ENCODE measurements around the gene MRPL3. TPM values are rescaled to one million over a fixed set of nuclear protein-coding genes. Genes with fewer than 3 reads are reported as not detected.

The MRPL3 gene
- total RNA-seq, 2 experiments from 2014 or later, result 36.0 to 37.6 TPM

- Mint-ChIP-seq H3K27ac (no peak overlapping the region), H3K4me1 (ENCODE audit: low read depth) (no peaks in the 10 kb centered on the region), H3K27me3 (peaks cover 48% of the 10 kb centered on the region), H3K4me3 (no peak overlapping the region), H3K36me3 (ENCODE audit: low read depth) (no peaks in the 10 kb centered on the region), H3K9me3 (no peaks in the 10 kb centered on the region)
- Histone ChIP-seq H3K4me3 (ENCODE audit: low read length) (no peak overlapping the region), H3K9me3 (ENCODE audit: control insufficient read depth in 1 of 2, insufficient read depth in 1 of 2, low read length in 2 of 2) (no peaks in the 10 kb centered on the region), H3K27me3 (ENCODE audit: control insufficient read depth in 1 of 2, insufficient read depth in 2 of 2, low read length in 2 of 2) (peaks cover 1 to 12% of the 10 kb centered on the region in 2 experiments), H3K4me1 (ENCODE audit: insufficient read depth, low read length) (no peaks in the 10 kb centered on the region), H3K36me3 (ENCODE audit: insufficient read depth, low read length) (no peaks in the 10 kb centered on the region), H3K27ac (ENCODE audit: low read depth in 1 of 2, low read length in 2 of 2) (no peak overlapping the region)
- intact Hi-C loops (cut with DNase I, micrococcal nuclease), result no loop called here
- no peak for TF ChIP-seq CTCF (IDR thresholded peaks at IDR 0.05)
- no peak for DNase-seq
- ATAC-seq (ENCODE audit: poor library complexity), result no peak
- ChIA-PET POLR2A (no interaction called here), CTCF (no interaction called here)
These were observed 41.8 kb upstream of the MRPL3 start for GRCh38 chr3:131544557-131544956.

GRCh38 chr3:131543714-131544113 lies 40.9 kb upstream of the MRPL3 start:
- no peak overlapping the region for H3K4me3 Mint-ChIP-seq
- CTCF ChIA-PET, result no interaction called here

GRCh38 chr3:131541288-131541687 lies 38.5 kb upstream of the MRPL3 start:
- no peaks in the 10 kb centered on the region for H3K9me3 ChIP-seq (ENCODE audit: control insufficient read depth in 1 of 2, insufficient read depth in 1 of 2, low read length in 2 of 2)
- no peak overlapping the region for H3K4me3 ChIP-seq (ENCODE audit: low read length)
- no peak for ATAC-seq (ENCODE audit: poor library complexity)
- H3K27me3 Mint-ChIP-seq, result peaks cover 55% of the 10 kb centered on the region
- CTCF ChIA-PET, result no interaction called here
- no peak overlapping the region for H3K27ac Mint-ChIP-seq
- TF ChIP-seq CTCF (IDR thresholded peaks at IDR 0.05), result no peak
- no peak overlapping the region for H3K27ac ChIP-seq (ENCODE audit: low read depth in 1 of 2, low read length in 2 of 2)
- intact Hi-C loops (cut with DNase I, micrococcal nuclease), result no loop called here
- no peak for DNase-seq
- H3K9me3 Mint-ChIP-seq, result no peaks in the 10 kb centered on the region
- H3K4me3 Mint-ChIP-seq, result no peak overlapping the region
- POLR2A ChIA-PET, result no interaction called here
- H3K36me3 ChIP-seq (ENCODE audit: insufficient read depth, low read length), result no peaks in the 10 kb centered on the region
- H3K4me1 Mint-ChIP-seq (ENCODE audit: low read depth), result no peaks in the 10 kb centered on the region
- no peaks in the 10 kb centered on the region for H3K27me3 ChIP-seq (ENCODE audit: control insufficient read depth in 1 of 2, insufficient read depth in 2 of 2, low read length in 2 of 2)
- no peaks in the 10 kb centered on the region for H3K4me1 ChIP-seq (ENCODE audit: insufficient read depth, low read length)
- no peaks in the 10 kb centered on the region for H3K36me3 Mint-ChIP-seq (ENCODE audit: low read depth)

More at GRCh38 chr3:131543714-131544113, 40.9 kb upstream of the MRPL3 start:
- intact Hi-C loops (cut with DNase I, micrococcal nuclease), result no loop called here
- Histone ChIP-seq H3K36me3 (ENCODE audit: insufficient read depth, low read length) (no peaks in the 10 kb centered on the region), H3K9me3 (ENCODE audit: control insufficient read depth in 1 of 2, insufficient read depth in 1 of 2, low read length in 2 of 2) (no peaks in the 10 kb centered on the region), H3K4me3 (ENCODE audit: low read length) (no peak overlapping the region), H3K27ac (ENCODE audit: low read depth in 1 of 2, low read length in 2 of 2) (no peak overlapping the region), H3K27me3 (ENCODE audit: control insufficient read depth in 1 of 2, insufficient read depth in 2 of 2, low read length in 2 of 2) (peaks cover 0 to 12% of the 10 kb centered on the region in 2 experiments), H3K4me1 (ENCODE audit: insufficient read depth, low read length) (no peaks in the 10 kb centered on the region)
- H3K9me3 Mint-ChIP-seq, result no peaks in the 10 kb centered on the region
- ATAC-seq (ENCODE audit: poor library complexity), result no peak
- POLR2A ChIA-PET, result no interaction called here
- no peaks in the 10 kb centered on the region for H3K36me3 Mint-ChIP-seq (ENCODE audit: low read depth)
- H3K27me3 Mint-ChIP-seq, result peaks cover 57% of the 10 kb centered on the region
- H3K4me1 Mint-ChIP-seq (ENCODE audit: low read depth), result no peaks in the 10 kb centered on the region
- DNase-seq, result no peak
- no peak overlapping the region for H3K27ac Mint-ChIP-seq
- no peak for TF ChIP-seq CTCF (IDR thresholded peaks at IDR 0.05)
